IMR-90 (cell line): ENCODE data around the gene DNMT3A.

ENCODE experiments used
- BHLHE40 ChIP-seq: fragments of 150-350 bp; IDR thresholded peaks from 2 replicates; pipeline ENCODE4 v1.6.1; 2016; ENCODE audit warnings: mild to moderate bottlenecking, low read depth, low read length
- CTCF ChIP-seq: conservative IDR thresholded peaks from 2 replicates; pipeline ENCODE4 v1.5.1; 2012; ENCODE audit warnings: mild to moderate bottlenecking, low read depth, low read length, improper control_type of control experiment
- MAFK ChIP-seq: IDR thresholded peaks from 2 replicates; pipeline ENCODE4 v1.6.1; 2012; ENCODE audit warnings: low read depth, low read length, improper control_type of control experiment
- MAZ ChIP-seq: IDR thresholded peaks from 2 replicates; pipeline ENCODE4 v1.6.1; 2012; ENCODE audit warnings: low read depth, mild to moderate bottlenecking, low read length, improper control_type of control experiment, moderate library complexity, borderline replicate concordance
- NFE2L2 ChIP-seq: fragments of 150-350 bp; IDR thresholded peaks from 2 replicates; pipeline ENCODE4 v1.6.1; 2016; ENCODE audit warnings: low read depth, mild to moderate bottlenecking, low read length
- RFX5 ChIP-seq: IDR thresholded peaks from 2 replicates; pipeline ENCODE4 v1.8.0; 2012; ENCODE audit warnings: low read depth, mild to moderate bottlenecking, low read length, moderate library complexity

DNA sequence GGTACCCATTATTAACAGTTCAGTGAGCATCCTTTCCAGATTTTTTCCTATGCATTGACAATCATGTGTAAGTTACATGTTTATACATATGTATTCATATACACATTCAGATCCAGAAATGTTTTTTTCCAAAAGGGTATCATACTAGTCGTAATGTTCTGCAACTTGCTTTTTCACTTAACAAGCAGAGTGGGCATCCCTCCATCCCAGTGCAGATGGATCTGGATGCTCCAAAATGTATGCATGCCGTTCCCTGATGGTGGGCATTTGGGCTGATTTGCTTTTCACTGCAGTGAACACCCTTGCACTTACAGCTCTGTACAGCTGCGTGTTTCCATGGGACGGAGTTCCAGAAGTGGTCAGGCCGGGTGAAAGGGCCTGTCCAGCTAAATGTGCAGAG is 57.0 kb downstream of the DNMT3A start:
- TF ChIP-seq CTCF: no peak
- no peak for TF ChIP-seq RFX5
- no peak for TF ChIP-seq MAFK
- no peak for TF ChIP-seq BHLHE40
- TF ChIP-seq MAZ: no peak
- TF ChIP-seq NFE2L2: no peak
